NCI-H128 (cell line): ENCODE results near the gene SLC49A4.
"Not testable (repeated sequence)": the region's sequence is repeated elsewhere in the genome, so short reads cannot be mapped to it uniquely, and the experiment has no call there.

ENCODE experiments used
- DNase-seq: peaks from one replicate; lab custom pipeline; 2025; ENCODE audit not compliant: unreplicated experiment; lab: John Stamatoyannopoulos, UW

The SLC49A4 gene

GRCh38 chr3:122794779-122795673, at the start of gene SLC49A4:
Gene SLC49A4, plus strand, starts transcription at chr3:122795069. Its CDS starts 124 bp downstream, at chr3:122795193.
- no peak for DNase-seq

GRCh38 chr3:122745369-122746021, 49.4 kb upstream of the SLC49A4 start:
- no peak for DNase-seq

- not testable (repeated sequence) for DNase-seq
Observed at GRCh38 chr3:122747295-122747694, 47.6 kb upstream of the SLC49A4 start.

- no peak for DNase-seq
Observed at GRCh38 chr3:122748347-122748746, 46.5 kb upstream of the SLC49A4 start.

- no peak for DNase-seq
Observed at GRCh38 chr3:122754929-122755328, 39.9 kb upstream of the SLC49A4 start.

- DNase-seq = no peak
Observed at GRCh38 chr3:122755491-122755890, 39.4 kb upstream of the SLC49A4 start.

- DNase-seq = no peak
Observed at GRCh38 chr3:122758877-122759560, 35.9 kb upstream of the SLC49A4 start.

GRCh38 chr3:122760453-122761271, 34.2 kb upstream of the SLC49A4 start:
- no peak for DNase-seq

- DNase-seq = no peak
Observed at GRCh38 chr3:122766430-122766829, 28.4 kb upstream of the SLC49A4 start.

- DNase-seq = no peak
Observed at GRCh38 chr3:122767540-122768372, 27.1 kb upstream of the SLC49A4 start.

GRCh38 chr3:122770521-122771202, 24.2 kb upstream of the SLC49A4 start:
- no peak for DNase-seq

- no peak for DNase-seq
Observed at GRCh38 chr3:122772827-122773226, 22.0 kb upstream of the SLC49A4 start.

- DNase-seq = no peak
Observed at GRCh38 chr3:122773944-122774509, 20.8 kb upstream of the SLC49A4 start.

- DNase-seq = no peak
Observed at GRCh38 chr3:122774564-122774963, 20.3 kb upstream of the SLC49A4 start.

GRCh38 chr3:122776675-122777468, 18.0 kb upstream of the SLC49A4 start:
- no peak for DNase-seq

GRCh38 chr3:122777563-122777962, 17.3 kb upstream of the SLC49A4 start:
- no peak for DNase-seq

- DNase-seq = no peak
Observed at GRCh38 chr3:122782804-122783203, 12.1 kb upstream of the SLC49A4 start.

GRCh38 chr3:122784436-122784835, 10.4 kb upstream of the SLC49A4 start:
- DNase-seq = no peak
